ENCODE results near the gene RAD52.

GRCh38 chr12:896031-896430, 53.5 kb downstream of the RAD52 start:
- no peak for TF ChIP-seq CTCF (conservative IDR thresholded peaks at IDR 0.05; ENCODE audit: low read length)
- TF ChIP-seq EZH2phosphoT487 (IDR thresholded peaks at IDR 0.05; ENCODE audit: borderline replicate concordance, low read depth, low read length): no peak

Data from OCI-LY7 (cell line).